SK-N-SH treated with all-trans-retinoic acid at 6 μM for 48 hours (cell line): ENCODE data around the gene PIGV.
A peak's percentile ranks its signal among the peaks of the same experiment; 100 is the strongest.

Source experiments
- ATAC-seq: fragments of 200-7000 bp; cut with Tn5 transposase; 3 replicates; pipeline ENCODE4 v1.9.1; 2020; ENCODE audit warnings: mild to moderate bottlenecking, moderate library complexity
- ARNTL ChIP-seq: fragments of 450-650 bp; formaldehyde crosslinking; IDR thresholded peaks from 2 replicates; pipeline ENCODE4 v1.5.0; 2020; ENCODE audit warnings: low read depth, mild to moderate bottlenecking, moderate library complexity, borderline replicate concordance
- CREB5 ChIP-seq: fragments of 250-450 bp; sonication (Bioruptor Pico); IDR thresholded peaks from 2 replicates; pipeline ENCODE4 v1.5.1; 2020; ENCODE audit warnings: low read depth, mild to moderate bottlenecking, moderate library complexity
- CSDC2 ChIP-seq: fragments of 250-450 bp; sonication (Bioruptor Pico); IDR thresholded peaks from 2 replicates; pipeline ENCODE4 v1.5.0; 2020; ENCODE audit warnings: mild to moderate bottlenecking, moderate library complexity
- CSRNP3 ChIP-seq: fragments of 250-450 bp; sonication (Bioruptor Pico); IDR thresholded peaks from 2 replicates; pipeline ENCODE4 v1.5.1; 2021; ENCODE audit warnings: mild to moderate bottlenecking, moderate library complexity
- ESRRG ChIP-seq: fragments of 250-450 bp; sonication (Bioruptor Pico); IDR thresholded peaks from 2 replicates; pipeline ENCODE4 v1.6.1; 2021; ENCODE audit warnings: mild to moderate bottlenecking
- GLIS3 ChIP-seq: fragments of 250-450 bp; sonication (Bioruptor Pico); IDR thresholded peaks from 2 replicates; pipeline ENCODE4 v1.5.0; 2020; ENCODE audit warnings: mild to moderate bottlenecking, moderate library complexity
- ISL1 ChIP-seq: fragments of 250-450 bp; sonication (Bioruptor Pico); IDR thresholded peaks from 2 replicates; pipeline ENCODE4 v2.1.2; 2022; ENCODE audit warnings: mild to moderate bottlenecking, moderate library complexity
- OSR1 ChIP-seq: fragments of 250-450 bp; sonication (Bioruptor Pico); IDR thresholded peaks from 2 replicates; pipeline ENCODE4 v1.8.0; 2022; ENCODE audit warnings: moderate library complexity, mild to moderate bottlenecking, inconsistent platforms
- PATZ1 ChIP-seq: fragments of 250-450 bp; sonication (Bioruptor Pico); IDR thresholded peaks from 2 replicates; pipeline ENCODE4 v1.8.0; 2020; ENCODE audit warnings: mild to moderate bottlenecking, moderate library complexity, borderline replicate concordance
- POU6F1 ChIP-seq: fragments of 250-450 bp; sonication (Bioruptor Pico); IDR thresholded peaks from 2 replicates; pipeline ENCODE4 v1.8.0; 2021; ENCODE audit warnings: low read depth, mild to moderate bottlenecking, moderate library complexity, borderline replicate concordance
- PPARA ChIP-seq: fragments of 250-450 bp; sonication (Bioruptor Pico); IDR thresholded peaks from 2 replicates; pipeline ENCODE4 v1.5.0; 2020; ENCODE audit warnings: mild to moderate bottlenecking, borderline replicate concordance
- RARB ChIP-seq: fragments of 250-450 bp; sonication (Bioruptor Pico); IDR thresholded peaks from 2 replicates; pipeline ENCODE4 v1.8.0; 2021; ENCODE audit warnings: mild to moderate bottlenecking, moderate library complexity
- SNAI2 ChIP-seq: fragments of 250-450 bp; sonication (Bioruptor Pico); IDR thresholded peaks from 2 replicates; pipeline ENCODE4 v1.5.0; 2020; ENCODE audit warnings: mild to moderate bottlenecking, moderate library complexity
- TCF4 ChIP-seq: fragments of 250-450 bp; sonication (Bioruptor Pico); IDR thresholded peaks from 2 replicates; pipeline ENCODE4 v1.8.0; 2021; ENCODE audit warnings: mild to moderate bottlenecking, moderate library complexity, borderline replicate concordance
- TOX ChIP-seq: fragments of 250-450 bp; sonication (Bioruptor Pico); IDR thresholded peaks from 2 replicates; pipeline ENCODE4 v1.8.0; 2021; ENCODE audit warnings: mild to moderate bottlenecking, moderate library complexity, borderline replicate concordance
- TSHZ2 ChIP-seq: fragments of 250-450 bp; sonication (Bioruptor Pico); IDR thresholded peaks from 2 replicates; pipeline ENCODE4 v1.5.0; 2020; ENCODE audit warnings: mild to moderate bottlenecking, moderate library complexity
- ZC3H10 ChIP-seq: fragments of 250-450 bp; sonication (Bioruptor Pico); IDR thresholded peaks from 2 replicates; pipeline ENCODE4 v1.5.1; 2021; ENCODE audit warnings: mild to moderate bottlenecking, moderate library complexity
- ZFP3 ChIP-seq: fragments of 250-450 bp; sonication (Bioruptor Pico); IDR thresholded peaks from 2 replicates; pipeline ENCODE4 v1.5.0; 2020; ENCODE audit warnings: mild to moderate bottlenecking, moderate library complexity
- ZFP30 ChIP-seq: fragments of 450-650 bp; formaldehyde crosslinking; IDR thresholded peaks from 2 replicates; pipeline ENCODE4 v1.5.0; 2022; ENCODE audit warnings: mild to moderate bottlenecking, moderate library complexity
- ZNF565 ChIP-seq: fragments of 450-650 bp; formaldehyde crosslinking; conservative IDR thresholded peaks from 2 replicates; pipeline ENCODE4 v1.5.0; 2020; ENCODE audit warnings: low read depth, mild to moderate bottlenecking, moderate library complexity
- ZNF70 ChIP-seq: fragments of 450-650 bp; formaldehyde crosslinking; IDR thresholded peaks from 2 replicates; pipeline ENCODE4 v1.5.0; 2020; ENCODE audit warnings: mild to moderate bottlenecking, moderate library complexity
- ZNF8 ChIP-seq: fragments of 450-650 bp; formaldehyde crosslinking; IDR thresholded peaks from 2 replicates; pipeline ENCODE4 v1.5.0; 2020; ENCODE audit warnings: mild to moderate bottlenecking, moderate library complexity

PIGV gene

GRCh38 chr1:26820784-26821269 is 33.1 kb downstream of the PIGV start:
- ATAC-seq, result peak; percentile 44; the same call in 2 of the 3 replicates

GRCh38 chr1:26822737-26823395 is 35.1 kb downstream of the PIGV start:
- TF ChIP-seq OSR1 (CRISPR knock-in tag) (no peak), ZNF70 (no peak), ARNTL (no peak), ZC3H10 (CRISPR knock-in tag) (no peak), ZFP3 (CRISPR knock-in tag) (no peak), TCF4 (CRISPR knock-in tag) (no peak), CSDC2 (CRISPR knock-in tag) (no peak), TSHZ2 (no peak), ZNF8 (CRISPR knock-in tag) (no peak), POU6F1 (CRISPR knock-in tag) (no peak), PATZ1 (no peak), ESRRG (no peak), CREB5 (CRISPR knock-in tag) (no peak)
- TF ChIP-seq, all 23 proteins: peak for 0

More at GRCh38 chr1:26820784-26821269, 33.1 kb downstream of the PIGV start:
- no peak for TF ChIP-seq SNAI2 (CRISPR knock-in tag)
- TF ChIP-seq TOX (CRISPR knock-in tag), result no peak
- no peak for TF ChIP-seq TSHZ2
- no peak for TF ChIP-seq PPARA (CRISPR knock-in tag)
- TF ChIP-seq ZNF565, result no peak
- no peak for TF ChIP-seq ZNF8 (CRISPR knock-in tag)
- TF ChIP-seq OSR1 (CRISPR knock-in tag), result no peak
- no peak for TF ChIP-seq TCF4 (CRISPR knock-in tag)
- no peak for TF ChIP-seq CSRNP3 (CRISPR knock-in tag)
- TF ChIP-seq RARB (CRISPR knock-in tag), result no peak
- no peak for TF ChIP-seq ISL1
- TF ChIP-seq ZFP30, result no peak
- no peak for TF ChIP-seq GLIS3 (CRISPR knock-in tag)
- TF ChIP-seq CSDC2 (CRISPR knock-in tag), result no peak

More at GRCh38 chr1:26822737-26823395, 35.1 kb downstream of the PIGV start:
- no peak for ATAC-seq
